Stimulated activated CD8-positive, alpha-beta memory T cell treated with anti-CD3 and anti-CD28 coated beads, Interleukin-7, amount 100 ng/mL, for 1 hour (primary cell): Measurements from ENCODE around the gene ZNF423.

Experiments
- DNase-seq, 2 donors: peaks; one replicate each; pipeline ENCODE4 v3.0.0-alpha.2; 2020; ENCODE audit warnings: low read depth in 2 of 2

ZNF423 gene

DNA sequence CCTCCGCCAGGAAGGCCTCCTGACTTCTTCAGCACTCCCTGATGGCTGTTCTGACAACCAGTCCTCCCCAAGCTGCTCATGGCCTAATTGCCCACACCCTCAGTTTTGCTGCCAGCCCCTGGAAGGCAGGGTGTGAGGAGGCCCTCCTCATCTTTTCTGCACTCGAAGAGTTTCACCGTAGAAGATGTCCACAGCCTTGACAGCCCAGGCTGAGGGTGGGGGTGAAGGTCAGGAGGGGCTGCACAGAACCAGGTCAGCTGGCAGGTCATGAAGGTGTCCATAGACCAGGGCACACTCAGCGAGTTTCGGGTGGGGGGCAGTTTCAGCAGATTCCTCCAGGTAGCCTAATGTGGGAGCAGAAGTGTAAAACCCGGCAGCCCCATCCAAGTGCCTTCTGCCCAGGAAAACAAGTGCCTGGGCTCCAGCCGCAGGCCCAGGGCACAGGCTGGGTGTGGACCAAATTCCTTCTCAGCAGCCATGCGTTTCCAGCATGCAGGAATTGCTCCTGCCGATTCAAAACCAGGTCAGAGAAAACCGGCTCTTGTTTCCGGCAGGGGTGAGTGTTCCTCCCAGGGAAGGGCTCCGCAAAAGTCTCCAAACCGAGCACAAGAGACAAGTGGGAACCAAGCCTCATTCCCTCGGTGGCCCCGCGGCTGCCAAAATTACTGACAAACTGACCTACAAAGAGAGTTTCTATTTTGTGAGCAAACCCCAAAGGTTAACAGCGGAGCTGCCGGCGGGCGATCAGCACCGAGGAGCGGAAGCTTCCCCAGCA is 253.5 kb downstream of the ZNF423 start:
- DNase-seq = no peak

DNA sequence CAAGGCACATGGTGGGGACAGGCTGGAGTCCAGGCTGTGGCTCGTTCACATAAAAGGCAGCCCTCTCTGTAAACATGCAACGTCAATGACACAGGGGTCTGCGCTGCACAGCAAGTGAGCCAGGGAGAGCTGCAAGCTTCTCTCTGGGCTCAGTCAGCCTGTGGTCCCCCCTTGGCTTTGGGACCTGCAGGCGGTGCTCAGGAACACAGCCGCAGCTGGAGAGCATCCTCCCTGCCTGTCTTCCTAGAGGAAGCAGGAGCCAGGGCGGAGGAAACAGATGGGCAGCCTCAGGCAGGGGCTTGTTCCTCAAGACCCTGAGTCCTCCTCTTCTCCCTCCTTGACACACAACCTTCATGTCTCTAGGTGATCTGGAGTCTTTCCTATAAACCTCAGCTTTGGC is 254.3 kb downstream of the ZNF423 start:
- DNase-seq = no peak

DNA sequence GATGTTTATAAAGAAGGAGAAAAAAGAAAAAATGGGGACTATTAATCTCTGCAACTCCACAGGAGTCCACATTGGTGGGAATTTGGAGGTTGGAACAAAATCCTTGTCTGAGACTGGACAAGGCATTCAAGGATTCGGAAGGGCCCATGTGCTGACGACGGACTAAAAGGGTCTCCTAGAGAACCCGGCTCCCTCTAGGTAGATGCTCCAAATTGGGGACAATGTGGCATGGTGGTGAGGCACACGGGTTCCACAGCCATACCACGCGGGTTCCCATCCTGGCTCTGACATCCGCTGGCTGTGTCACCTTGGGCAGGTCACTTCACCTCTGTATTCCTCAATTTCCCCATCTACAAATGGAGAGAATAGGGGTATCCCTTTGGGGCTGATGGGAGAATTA is 254.9 kb downstream of the ZNF423 start:
- no peak for DNase-seq

- DNase-seq = no peak
Observed at GRCh38 chr16:49600536-49600935, 255.4 kb downstream of the ZNF423 start.

DNA sequence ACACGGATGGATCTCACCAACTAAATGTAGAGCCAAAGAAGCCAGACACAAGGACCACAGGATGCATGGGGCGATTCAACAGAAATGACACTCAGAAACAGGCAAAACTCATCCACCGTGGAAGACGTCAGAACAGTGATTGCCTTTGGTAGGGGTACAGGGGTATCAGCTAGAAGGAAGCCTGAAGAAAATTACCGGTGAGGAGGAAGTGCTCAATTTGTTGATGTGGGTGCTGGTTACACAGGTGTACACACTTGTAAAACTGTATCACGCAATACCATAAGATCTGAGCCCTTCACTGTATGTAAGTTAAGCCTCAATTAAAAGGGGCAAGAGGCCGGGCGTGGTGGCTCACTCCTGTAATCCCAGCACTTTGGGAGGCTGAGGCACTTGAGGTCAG is 256.2 kb downstream of the ZNF423 start:
- no peak for DNase-seq

DNA sequence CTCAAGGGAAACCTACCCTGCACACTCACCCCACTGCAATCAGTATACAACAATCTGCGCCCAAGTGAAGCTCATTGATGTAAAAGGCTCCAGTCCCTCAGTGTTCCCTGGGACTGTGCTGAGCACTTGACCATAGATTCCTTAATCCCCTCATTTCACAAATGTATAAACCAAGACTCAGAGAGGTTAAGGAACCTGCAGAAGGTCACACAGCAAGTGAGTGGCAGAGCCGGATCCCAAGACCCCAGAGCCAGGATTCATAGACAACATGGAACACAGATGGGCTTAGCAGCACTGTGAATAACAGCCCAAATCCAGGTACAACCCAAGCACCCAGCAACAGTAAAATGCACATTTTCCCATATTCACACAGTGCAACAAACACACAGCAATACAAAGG is 256.6 kb downstream of the ZNF423 start:
- DNase-seq = no peak

DNA sequence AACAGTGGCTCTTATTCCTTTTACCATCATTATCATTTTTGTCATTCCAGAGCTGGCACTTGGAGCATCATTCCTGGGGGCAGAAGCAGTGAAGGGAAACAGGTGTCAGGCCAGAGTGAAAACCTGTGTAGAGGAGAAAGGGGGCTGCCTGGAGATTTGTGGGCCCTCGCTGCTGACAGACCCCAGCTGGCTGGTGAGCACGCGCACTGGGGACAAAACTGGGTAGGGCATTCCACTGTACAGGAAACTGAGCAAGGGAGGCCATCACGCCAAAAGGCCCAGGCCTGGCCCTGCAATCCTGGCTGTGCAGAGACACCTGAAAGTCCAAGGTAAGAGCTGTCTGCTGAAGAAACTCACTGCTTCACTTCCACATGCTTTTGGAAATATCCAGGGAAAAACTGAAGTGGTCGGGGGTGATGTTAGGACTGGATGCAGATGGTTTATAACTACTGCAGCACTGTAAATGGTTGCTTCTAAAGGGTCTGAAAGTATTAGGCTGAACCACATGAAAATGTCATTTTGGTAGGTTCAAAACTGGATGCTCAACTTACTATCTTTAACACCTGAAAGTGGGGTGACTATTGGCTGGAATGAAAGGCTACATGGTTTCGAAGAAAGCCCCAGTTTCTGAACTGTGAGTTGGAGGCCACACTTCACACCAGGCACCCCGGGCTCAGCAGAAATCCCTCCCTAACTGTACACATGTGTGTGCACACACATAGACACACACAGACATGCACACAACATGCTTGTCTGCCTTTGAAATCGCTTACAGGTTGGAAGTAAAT is 257.3 kb downstream of the ZNF423 start:
- DNase-seq = no peak

DNA sequence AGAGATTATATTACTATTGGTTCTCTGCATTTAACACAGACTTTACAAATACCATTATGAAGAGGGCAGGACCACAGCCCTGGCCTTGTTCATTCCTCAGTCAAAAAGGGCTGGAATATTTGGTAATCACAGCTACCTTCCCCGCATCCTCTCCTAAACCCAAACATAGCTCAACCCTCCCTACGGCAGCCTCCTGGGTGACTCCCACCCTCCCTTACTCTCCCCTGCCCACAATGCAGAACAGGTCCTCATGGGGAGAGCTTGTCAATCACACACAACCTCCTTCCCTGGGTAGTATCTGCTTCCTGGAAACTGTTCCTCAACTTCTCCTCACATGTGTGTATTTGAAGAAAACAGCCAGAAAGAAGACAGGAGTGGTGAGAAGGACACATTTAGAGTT is 258.1 kb downstream of the ZNF423 start:
- no peak for DNase-seq

- no peak for DNase-seq
Observed at GRCh38 chr16:49596648-49597291, 259.1 kb downstream of the ZNF423 start.

GRCh38 chr16:49596068-49596467 is 259.8 kb downstream of the ZNF423 start:
- DNase-seq = no peak

DNA sequence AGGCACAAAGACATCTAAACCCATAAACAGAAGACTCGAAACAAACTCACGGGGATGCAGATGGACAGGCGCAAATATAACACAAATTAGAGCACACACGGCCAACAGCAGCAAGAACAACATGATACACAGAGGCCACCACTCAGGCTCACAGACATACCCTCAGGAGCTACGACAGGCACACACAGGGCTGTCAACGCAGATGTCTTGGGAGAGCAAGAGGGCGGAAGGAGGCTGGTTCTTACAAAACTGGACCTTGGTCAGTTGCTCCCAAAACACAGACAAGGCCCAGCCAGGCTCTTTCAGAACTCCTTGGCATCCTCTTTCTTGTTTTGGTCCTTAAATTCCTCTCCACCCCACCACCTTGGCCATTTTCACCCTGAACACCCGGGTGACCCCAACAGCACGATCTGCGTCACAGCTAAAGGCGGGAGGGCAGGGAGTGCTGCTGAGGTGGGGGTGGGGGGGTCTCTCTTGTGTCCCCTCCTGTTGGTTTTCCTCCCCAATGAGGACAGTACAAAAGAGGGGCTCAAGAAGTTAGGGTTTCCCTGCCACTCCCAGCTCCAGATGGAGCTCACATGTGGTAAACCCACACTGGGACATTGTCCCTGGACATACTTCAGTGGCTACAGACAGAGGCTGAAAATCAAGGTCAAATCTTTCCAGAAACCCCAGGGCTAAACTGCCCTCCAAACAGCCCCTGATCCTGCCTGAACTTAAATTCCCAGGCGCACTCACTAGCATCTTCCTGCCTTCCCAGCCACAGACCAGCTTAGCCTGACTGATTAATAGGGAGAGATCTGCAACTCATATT is 261.0 kb downstream of the ZNF423 start:
- DNase-seq = no peak

GRCh38 chr16:49594153-49594552 is 261.8 kb downstream of the ZNF423 start:
- DNase-seq = no peak

DNA sequence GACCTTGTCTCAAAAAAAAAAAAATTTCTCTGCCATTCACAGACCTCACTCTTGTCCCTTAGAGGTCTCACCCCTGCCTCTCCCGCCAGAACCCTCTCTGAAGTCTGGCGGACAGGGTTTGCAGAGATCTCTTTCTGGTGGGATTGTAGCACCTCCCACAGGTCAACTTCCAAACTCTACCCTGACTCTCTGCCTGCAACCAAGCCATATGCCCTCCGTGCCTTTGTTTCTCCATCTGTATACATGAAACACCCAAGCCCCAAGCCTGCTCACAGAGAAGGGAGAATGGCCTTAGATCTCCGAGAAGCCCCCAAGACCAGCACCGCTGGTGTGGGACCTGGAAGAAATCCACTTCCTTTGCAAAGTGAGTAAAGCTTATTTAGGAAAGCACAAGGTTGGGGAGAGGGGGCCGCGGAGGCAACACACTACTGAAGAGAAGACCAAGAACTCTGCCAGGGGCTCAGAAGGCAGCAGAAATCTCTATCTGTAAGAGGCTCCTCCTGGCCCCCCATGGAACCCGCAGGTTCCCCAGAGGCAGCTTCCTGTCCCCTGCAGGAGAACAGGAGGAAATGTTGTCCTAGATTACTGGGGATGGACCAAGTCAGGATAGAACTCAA is 262.4 kb downstream of the ZNF423 start:
- no peak for DNase-seq

DNA sequence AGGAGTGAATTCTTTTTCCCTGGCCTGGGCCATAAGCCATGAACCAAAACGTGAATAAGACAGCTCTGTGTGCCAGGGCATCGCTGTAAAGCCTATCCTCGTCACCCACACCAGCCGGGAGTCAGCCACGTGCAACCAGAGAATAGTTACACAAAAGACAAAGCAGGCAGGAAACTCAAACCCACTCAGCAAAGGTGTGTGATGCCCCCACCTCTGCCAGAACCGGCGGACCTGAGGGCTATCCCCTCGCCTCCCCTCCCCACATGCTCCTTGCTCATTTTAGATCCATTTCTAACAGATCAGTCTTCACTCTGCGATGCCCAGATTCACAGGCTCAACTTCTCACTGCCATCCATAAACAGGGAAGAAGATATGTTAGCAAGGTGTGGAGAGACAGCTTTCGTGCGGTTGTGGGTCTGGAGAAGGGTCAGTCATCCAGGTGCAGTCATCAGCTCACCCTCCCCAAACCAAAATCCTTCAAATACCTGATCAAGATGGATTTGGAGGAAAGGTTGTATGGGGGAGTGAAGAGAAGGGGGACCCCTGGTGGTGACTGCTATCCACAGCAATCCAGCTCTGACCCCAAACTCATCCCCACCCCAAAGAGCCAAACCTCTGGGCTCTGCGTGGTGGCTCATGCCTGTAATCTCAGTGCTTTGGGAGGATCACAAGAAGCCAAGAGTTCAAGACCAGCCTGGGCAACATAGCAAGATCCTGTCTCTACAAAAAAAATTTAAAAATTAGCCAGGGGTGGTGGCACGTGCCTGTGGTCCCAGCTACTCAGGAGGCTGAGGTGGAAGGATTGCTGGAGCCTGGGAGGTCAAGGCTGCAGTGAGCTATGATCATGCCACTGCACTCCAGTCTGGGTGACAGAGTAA is 263.1 kb downstream of the ZNF423 start:
- DNase-seq = no peak

GRCh38 chr16:49590166-49590871 is 265.6 kb downstream of the ZNF423 start:
- DNase-seq = no peak

GRCh38 chr16:49589544-49590031 is 266.3 kb downstream of the ZNF423 start:
- DNase-seq = no peak

DNA sequence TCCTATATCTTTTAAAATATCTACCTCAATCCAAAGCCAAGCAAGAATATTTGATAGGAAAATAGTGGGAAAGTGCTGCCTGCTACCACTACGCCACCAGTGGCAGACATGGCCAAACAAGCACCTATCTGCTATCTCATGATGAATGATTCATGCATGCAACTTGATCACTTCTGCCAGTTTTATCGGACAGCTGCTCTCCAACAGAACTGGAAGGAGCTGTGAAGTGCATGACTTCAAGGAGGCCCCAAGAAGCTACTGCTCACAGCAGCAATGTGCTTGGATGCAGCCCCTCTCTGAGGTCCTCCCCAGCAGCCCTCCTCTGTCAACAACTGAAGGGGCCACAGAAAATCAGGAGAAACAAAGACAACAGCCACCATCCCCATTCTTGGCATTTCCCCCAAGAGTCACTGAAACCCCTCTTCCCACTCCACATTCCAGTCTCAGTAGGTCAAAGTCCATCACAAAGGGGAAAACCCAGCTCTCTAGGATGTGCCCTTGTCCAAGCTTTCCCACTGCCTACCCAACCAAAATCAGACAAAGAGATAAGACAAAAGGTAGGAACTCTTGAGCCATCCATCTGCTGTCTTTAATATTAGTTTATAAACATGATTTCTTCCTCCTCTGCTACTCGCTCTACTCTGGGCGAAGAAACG is 267.1 kb downstream of the ZNF423 start:
- no peak for DNase-seq

GRCh38 chr16:49588026-49588425 is 267.9 kb downstream of the ZNF423 start:
- DNase-seq = no peak

DNA sequence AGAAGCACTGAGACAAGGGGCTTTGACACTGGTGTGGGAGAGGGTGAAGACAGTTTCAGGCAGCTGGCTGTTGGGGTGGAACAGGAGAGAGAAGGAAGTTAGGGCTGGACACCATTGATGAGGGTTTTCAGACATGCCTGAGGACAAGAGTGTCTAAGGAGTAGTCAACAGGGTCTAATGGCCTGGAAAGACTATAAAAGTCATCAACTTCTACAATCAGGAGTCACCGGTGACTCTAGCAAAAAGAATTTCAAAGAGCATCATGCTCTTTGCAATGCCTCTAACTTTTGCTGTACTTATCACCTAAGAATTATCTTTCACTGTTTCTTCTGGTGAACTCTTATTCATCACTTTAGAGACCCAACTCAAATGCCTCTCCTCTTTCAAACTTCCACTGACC is 268.4 kb downstream of the ZNF423 start:
- DNase-seq = no peak
